Psoas muscle (tissue), 8 donors: ENCODE results near the gene KIAA1755. TPM values are rescaled to one million over a fixed set of nuclear protein-coding genes. Genes with fewer than 3 reads are reported as not detected.

Source experiments
- ATAC-seq, 4 donors: fragments of 200-7000 bp; cut with Tn5 transposase; one replicate each; pipeline ENCODE4 v1.9.1; 2020; ENCODE audit warnings: moderate library complexity in 3 of 4, mild to moderate bottlenecking in 2 of 4
- DNase-seq, 2 donors: peaks; one replicate each; pipeline ENCODE4 v3.0.0-alpha.2; 2020
- H3K27ac ChIP-seq: fragments of 200-600 bp; one replicate; pipeline ENCODE4 v1.8.0; 2022
- H3K27me3 ChIP-seq, 3 donors: fragments of 200-600 bp in 1 of 3; one replicate each; pipeline versions ENCODE4 v1.6.1 to v1.8.0; 2013 to 2022; ENCODE audit warnings: low read length in 2 of 3, mild to moderate bottlenecking in 2 of 3, moderate library complexity in 1 of 3; ENCODE audit not compliant: insufficient read depth in 3 of 3
- H3K36me3 ChIP-seq, 2 donors: fragments of 200-600 bp in 1 of 2; one replicate each; pipeline versions ENCODE4 v1.6.1 to v1.8.0; 2013 to 2022; ENCODE audit warnings: low read depth in 1 of 2, mild to moderate bottlenecking in 1 of 2, moderate library complexity in 1 of 2; ENCODE audit not compliant: insufficient read depth in 1 of 2
- H3K4me1 ChIP-seq: fragments of 200-600 bp; one replicate; pipeline ENCODE4 v1.8.0; 2022
- H3K4me3 ChIP-seq: fragments of 200-600 bp; one replicate; pipeline ENCODE4 v1.8.0; 2022; ENCODE audit warnings: mild to moderate bottlenecking
- H3K9me3 ChIP-seq: fragments of 200-600 bp; one replicate; pipeline ENCODE4 v1.8.0; 2022
- CTCF ChIP-seq: fragments of 200-600 bp; IDR thresholded peaks from one replicate; pipeline ENCODE4 v1.8.0; 2022; ENCODE audit warnings: antibody characterized with exemption
- WGBS, 3 donors: extraction: QIAGEN DNeasy Blood & Tissue Kit; methylation state at CpG; one replicate each; pipeline versions ENCODE4 v1.1.6 to v1.1.7; 2013; 5-methylcytosine and 5-hydroxymethylcytosine counted together
- intact Hi-C, 2 donors: fragments of 100-400 bp; cut with DNase I; formaldehyde crosslinking; loops; one replicate each; pipeline versions ENCODE4 v1.11.0 to v1.14.2; 2022
- polyA plus RNA-seq, 3 donors: library from polyadenylated mRNA; stranded (reverse); fragments of 200-250 nt; gene quantifications; one replicate each; pipeline ENCODE4 v1.2.3, GENCODE V29; 2013
- total RNA-seq, 4 donors: library from RNA; stranded (reverse); fragmentation: NEBNext Ultra II Directional in 2 of 4; extraction: Animal tissue kit (Norgen Biotek cat#: 25700) in 2 of 4; gene quantifications; one replicate each; pipeline versions ENCODE4 v1.2.1 to v1.2.4, GENCODE V29; 2021 to 2023
- donor health status: healthy with polysubstance abuse.
- donor health status: DM: no; HTN: no; CAD: no; lungs with moderate emphysema.
- donor health status: Bipolar disorder and iron deficiency.
- donor health status: healthy.
- donor health status: DM: yes; HTN: yes; CAD: no.
- donor health status: DM: no; HTN: no; CAD: no.
- donor health status: DM: no; HTN: no; CAD: no.
- donor health status: DM: yes; HTN: yes; CAD: no.

The KIAA1755 gene
- total and polyA plus RNA-seq, 7 donors, result 0.16 to 2.4 (median 0.29) TPM

- Histone ChIP-seq H3K36me3 (no peaks in the 10 kb centered on the region), H3K27ac (no peak overlapping the region), H3K4me3 (no peak overlapping the region), H3K9me3 (no peaks in the 10 kb centered on the region), H3K4me1 (no peaks in the 10 kb centered on the region), H3K27me3 (peaks cover 0 to 20% (median 0%) of the 10 kb centered on the region in 3 donors)
- TF ChIP-seq CTCF, result no peak
- no peak for DNase-seq
- ATAC-seq, result no peak
- intact Hi-C loops, result no loop called here
- 68 to 75% (median 69%) methylated on average over 16 of the region's 16 CpGs for WGBS, 3 donors
Measured at GRCh38 chr20:38175304-38176180, 85.0 kb downstream of the KIAA1755 start.

- ATAC-seq, result peak in 1 of 4 donors; percentile 38
- WGBS, 3 donors, result 43 to 52% (median 48%) methylated on average over 14 of the region's 14 CpGs
- intact Hi-C loops, result loop anchor here in 1 of 2 donors (5.0 kb wide), 1 partner anchor 44 kb away; no protein-coding TSS in a partner anchor
- Histone ChIP-seq H3K4me1 (peaks cover 6% of the 10 kb centered on the region), H3K27me3 (peaks cover 0 to 20% (median 0%) of the 10 kb centered on the region in 3 donors), H3K4me3 (no peak overlapping the region), H3K27ac (no peak overlapping the region), H3K36me3 (no peaks in the 10 kb centered on the region), H3K9me3 (no peaks in the 10 kb centered on the region)
- DNase-seq, result peak in 1 of 2 donors; percentile 51
- TF ChIP-seq CTCF, result no peak
Measured at GRCh38 chr20:38173237-38174156, 87.0 kb downstream of the KIAA1755 start.

DNA sequence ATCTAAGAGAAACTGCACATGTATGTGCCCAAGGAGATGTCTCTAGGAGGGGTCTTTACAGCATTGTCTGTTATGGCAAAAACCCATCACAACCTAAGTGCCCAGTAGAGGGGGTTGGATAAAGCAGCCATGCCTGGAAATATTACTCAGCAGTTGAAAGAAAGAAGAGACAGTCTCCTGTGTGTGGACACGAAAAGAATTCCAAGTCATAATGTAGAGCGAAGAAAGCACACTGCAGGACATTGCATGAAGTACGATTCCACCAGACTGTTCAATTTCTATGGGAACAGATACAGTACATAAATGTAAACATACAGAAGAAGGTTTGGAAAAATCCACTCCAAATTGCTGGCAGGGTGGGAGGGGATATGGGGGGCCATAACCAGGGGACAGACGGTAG is 88.1 kb downstream of the KIAA1755 start:
- ATAC-seq, result no peak
- intact Hi-C loops, result loop anchor here in 1 of 2 donors (5.0 kb wide), 1 partner anchor 45 kb away; no protein-coding TSS in a partner anchor
- Histone ChIP-seq H3K4me1 (peaks cover 7% of the 10 kb centered on the region), H3K9me3 (no peaks in the 10 kb centered on the region), H3K36me3 (no peaks in the 10 kb centered on the region), H3K27me3 (peaks cover 0 to 12% (median 0%) of the 10 kb centered on the region in 3 donors), H3K27ac (no peak overlapping the region), H3K4me3 (no peak overlapping the region)
- TF ChIP-seq CTCF, result no peak
- no peak for DNase-seq
- 64 to 75% (median 66%) methylated on average over 4 of the region's 4 CpGs for WGBS, 3 donors

GRCh38 chr20:38171675-38172043 is 88.9 kb downstream of the KIAA1755 start:
- H3K27ac ChIP-seq, result peak overlapping the region; percentile 36
- peaks cover 0 to 12% (median 0%) of the 10 kb centered on the region in 3 donors for H3K27me3 ChIP-seq
- 65 to 78% (median 66%) methylated on average over 4 of the region's 4 CpGs for WGBS, 3 donors
- intact Hi-C loops, result loop anchor here in 1 of 2 donors (5.0 kb wide), 1 partner anchor 46 kb away; no protein-coding TSS in a partner anchor
- no peaks in the 10 kb centered on the region for H3K36me3 ChIP-seq
- H3K9me3 ChIP-seq, result no peaks in the 10 kb centered on the region
- TF ChIP-seq CTCF, result no peak
- ATAC-seq, result no peak
- peaks cover 7% of the 10 kb centered on the region for H3K4me1 ChIP-seq
- H3K4me3 ChIP-seq, result no peak overlapping the region
- no peak for DNase-seq
